NT2/D1 (cell line): Measurements from ENCODE around the gene NAV2.

ENCODE experiments used
- YY1 ChIP-seq: IDR thresholded peaks from 2 replicates; pipeline ENCODE4 v1.6.1; 2011; ENCODE audit not compliant: insufficient read length, insufficient read depth
- ZNF274 ChIP-seq: IDR thresholded peaks from 2 replicates; pipeline ENCODE4 v1.6.1; 2011; ENCODE audit warnings: mild to moderate bottlenecking, low read depth, low read length

- TF ChIP-seq YY1 (no peak), ZNF274 (no peak)
Measured at GRCh38 chr11:19966927-19967326, 254.3 kb downstream of the NAV2 start.
